Kidney (tissue), 14 donors: ENCODE data around the gene DAPK3. TPM values are rescaled to one million over a fixed set of nuclear protein-coding genes. Genes with fewer than 3 reads are reported as not detected.

Experiments
- DNase-seq, 5 donors: peaks; one replicate each; pipeline ENCODE4 v3.0.0-alpha.2; 2013 to 2020
- FAIRE-seq: peaks from 2 replicates; lab custom pipeline; 2012; peaks lifted over from hg19 to GRCh38; lab: Jason Lieb, UNC
- H3K27ac ChIP-seq, 2 donors: one replicate each; pipeline ENCODE4 v1.7.0; 2013; ENCODE audit warnings: low read depth in 2 of 2, low read length in 2 of 2, inconsistent platforms in 1 of 2
- H3K27me3 ChIP-seq: one replicate; pipeline ENCODE4 v1.7.1; 2013; ENCODE audit warnings: low read length, inconsistent platforms; ENCODE audit not compliant: control insufficient read depth, insufficient read depth
- H3K36me3 ChIP-seq, 3 donors: one replicate each; pipeline versions ENCODE4 v1.7.0 to v1.7.1; 2013; ENCODE audit warnings: low read length in 3 of 3, control low read depth in 1 of 3, inconsistent platforms in 1 of 3; ENCODE audit not compliant: insufficient read depth in 3 of 3, control insufficient read depth in 2 of 3
- H3K4me1 ChIP-seq, 3 donors: one replicate each; pipeline versions ENCODE4 v1.7.0 to v1.7.1; 2013; ENCODE audit warnings: low read length in 3 of 3, inconsistent platforms in 1 of 3, low read depth in 1 of 3; ENCODE audit not compliant: control insufficient read depth in 2 of 3, insufficient read depth in 2 of 3
- H3K4me3 ChIP-seq, 3 donors: one replicate each; pipeline versions ENCODE4 v1.7.0 to v1.8.1; 2013; ENCODE audit warnings: low read length in 3 of 3, control low read depth in 1 of 3, inconsistent platforms in 1 of 3
- H3K9ac ChIP-seq, 3 donors: one replicate each; pipeline versions ENCODE4 v1.7.0 to v1.7.1; 2013; ENCODE audit warnings: low read length in 3 of 3, control low read depth in 1 of 3, inconsistent platforms in 1 of 3
- H3K9me3 ChIP-seq, 3 donors: one replicate each; pipeline versions ENCODE4 v1.7.0 to v1.7.1; 2013; ENCODE audit warnings: low read length in 3 of 3, control low read depth in 1 of 3, inconsistent platforms in 1 of 3; ENCODE audit not compliant: control insufficient read depth in 2 of 3, insufficient read depth in 1 of 3
- CTCF ChIP-seq: IDR thresholded peaks from 3 replicates; pipeline ENCODE4 v1.5.1; 2012; ENCODE audit warnings: mild to moderate bottlenecking, moderate library complexity, borderline replicate concordance; ENCODE audit not compliant: insufficient read depth; ENCODE audit errors: extremely low read depth
- intact Hi-C: fragments of 100-400 bp; cut with DNase I; formaldehyde crosslinking; loops from one replicate; pipeline ENCODE4 v1.11.1; 2022
- polyA plus RNA-seq: library from polyadenylated mRNA; stranded (reverse); fragments of 350-450 nt; fragmentation: Illumina TruSeq; extraction: RNeasy Lipid Tissue Mini Kit (QIAGEN cat#74804); gene quantifications from one replicate; pipeline ENCODE4 v1.2.3, GENCODE V29; 2014; ENCODE audit warnings: low read depth, low replicate concordance; ENCODE audit not compliant: insufficient read depth
- total RNA-seq: library from RNA; stranded (reverse); fragmentation: NEBNext Ultra II Directional; extraction: Animal tissue kit (Norgen Biotek cat#: 25700); gene quantifications from one replicate; pipeline ENCODE4 v1.2.1, GENCODE V29; 2021
- donor health status: control.
- donor health status: control.
- donor health status: control.
- donor health status: control.
- donor health status: control.
- donor health status: DM: yes; HTN: yes; CAD: no.
- donor health status: Normal renal cell carcinoma (clear cell type).

Gene DAPK3
- total and polyA plus RNA-seq, 2 donors from 2014 or later = 30.6 to 54.6 TPM

- TF ChIP-seq CTCF = no peak
These were observed 4.8 kb upstream of the DAPK3 start for GRCh38 chr19:3975637-3976087.

DNA sequence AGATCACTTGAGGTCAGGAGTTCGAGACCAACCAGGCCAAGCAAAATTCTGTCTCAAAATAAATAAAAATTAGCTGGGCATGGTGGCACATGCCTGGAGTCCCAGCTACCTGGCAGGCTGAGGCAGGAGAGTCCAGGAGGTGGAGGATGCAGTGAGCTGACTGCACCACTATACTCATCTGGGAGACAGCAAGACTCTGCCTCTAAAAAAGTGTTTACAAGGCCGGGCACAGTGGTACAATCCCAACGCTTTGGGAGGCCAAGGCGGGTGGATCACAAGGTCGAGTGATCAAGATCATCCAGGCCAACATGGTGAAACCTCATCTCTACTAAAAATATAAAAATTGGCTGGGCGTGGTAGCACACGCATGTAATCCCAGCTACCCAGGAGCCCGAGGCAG, 4.2 kb upstream of the DAPK3 start:
- intact Hi-C loops = no loop called here
- H3K4me1 ChIP-seq = peaks cover 0 to 4% (median 0%) of the 10 kb centered on the region in 3 donors
- no peak for TF ChIP-seq CTCF
- H3K27ac ChIP-seq = no peak overlapping the region
- H3K27me3 ChIP-seq = no peaks in the 10 kb centered on the region
- H3K4me3 ChIP-seq = no peak overlapping the region
- H3K36me3 ChIP-seq = peaks cover 2 to 45% (median 27%) of the 10 kb centered on the region in 3 donors
- H3K9me3 ChIP-seq = no peaks in the 10 kb centered on the region
- no peak for DNase-seq
- H3K9ac ChIP-seq = no peak overlapping the region
- FAIRE-seq = no peak

More at GRCh38 chr19:3975637-3976087, 4.8 kb upstream of the DAPK3 start:
- FAIRE-seq (no peak), DNase-seq (no peak)
- no peak overlapping the region for H3K4me3 ChIP-seq
- H3K36me3 ChIP-seq = peaks cover 2 to 50% (median 32%) of the 10 kb centered on the region in 3 donors
- H3K9ac ChIP-seq = no peak overlapping the region
- no peak overlapping the region for H3K27ac ChIP-seq
- peaks cover 0 to 4% (median 0%) of the 10 kb centered on the region in 3 donors for H3K4me1 ChIP-seq
- no peaks in the 10 kb centered on the region for H3K9me3 ChIP-seq
- intact Hi-C loops = no loop called here
- no peaks in the 10 kb centered on the region for H3K27me3 ChIP-seq

DNA sequence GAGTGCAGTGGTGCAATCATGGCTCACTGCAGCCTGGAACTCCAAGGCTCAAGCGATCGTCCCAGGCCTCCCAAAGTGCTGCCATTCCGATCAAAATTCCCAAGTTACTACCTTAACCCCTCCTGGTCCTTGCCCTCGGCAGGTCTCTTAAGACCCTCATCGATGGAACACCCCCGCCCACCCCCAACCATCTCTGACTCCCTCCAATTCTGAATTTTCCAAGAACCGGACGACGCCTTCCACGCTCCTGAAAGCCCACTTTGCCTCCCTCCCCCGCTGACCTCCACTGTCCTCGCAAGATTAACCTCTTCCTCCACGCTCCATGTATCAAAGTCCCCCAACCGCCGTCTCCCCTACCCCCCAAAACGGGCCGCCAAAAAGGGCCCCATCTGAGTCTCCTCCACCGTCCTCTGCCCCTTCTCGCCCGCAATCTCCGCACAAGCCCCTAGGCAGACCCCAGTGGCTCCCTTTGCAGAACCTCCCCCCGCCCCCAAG, 539 bp downstream of the DAPK3 start:
- Histone ChIP-seq H3K9ac (peak overlapping the region; percentile 52 to 85 (median 62)), H3K4me3 (peak overlapping the region; percentile 24 to 75 (median 72)), H3K4me1 (peaks cover 0 to 12% (median 5%) of the 10 kb centered on the region in 3 donors), H3K27ac (peak overlapping the region; percentile 83 to 92), H3K9me3 (no peaks in the 10 kb centered on the region), H3K27me3 (no peaks in the 10 kb centered on the region), H3K36me3 (peaks cover 0 to 9% (median 2%) of the 10 kb centered on the region in 3 donors)
- intact Hi-C loops = no loop called here
- FAIRE-seq = no peak
- DNase-seq = peak in 3 of 5 donors; percentile 43 to 86 (median 50)
- no peak for TF ChIP-seq CTCF
